ENCODE results near the gene ZSCAN31. TPM values are rescaled to one million over a fixed set of nuclear protein-coding genes. Genes with fewer than 3 reads are reported as not detected.
"Not testable (repeated sequence)": the region's sequence is repeated elsewhere in the genome, so short reads cannot be mapped to it uniquely, and the experiment has no call there.

The ZSCAN31 gene
- total and polyA plus RNA-seq, 9 donors: 12.1 to 40.1 (median 21.4) TPM

GRCh38 chr6:28326371-28326948, 9.5 kb downstream of the ZSCAN31 start:
- Histone ChIP-seq H3K27me3 (no peaks in the 10 kb centered on the region), H3K36me3 (no peaks in the 10 kb centered on the region), H3K4me1 (ENCODE audit: insufficient read depth) (no peaks in the 10 kb centered on the region), H3K9me3 (peaks cover 4 to 26% of the 10 kb centered on the region in 2 donors), H3K27ac (no peak overlapping the region), H3K4me3 (no peak overlapping the region)
- TF ChIP-seq POLR2A (IDR thresholded peaks at IDR 0.05) (no peak), CTCF (IDR thresholded peaks at IDR 0.05) (no peak), EP300 (IDR thresholded peaks at IDR 0.05) (no peak)
- no peak for DNase-seq
- intact Hi-C loops (cut with DNase I): loop anchor here in 1 of 4 donors (10.0 kb wide), 1 partner anchor 52 kb away; no protein-coding TSS in a partner anchor
- WGBS, 3 donors: 97 to 99% (median 98%) methylated on average over 7 of the region's 7 CpGs

GRCh38 chr6:28323813-28324424, 12.0 kb downstream of the ZSCAN31 start:
- no peaks in the 10 kb centered on the region for H3K27me3 ChIP-seq
- no peak overlapping the region for H3K4me3 ChIP-seq
- WGBS, 3 donors: 97 to 100% (median 98%) methylated on average over 1 of the region's 1 CpG
- H3K9me3 ChIP-seq: peaks cover 4 to 22% of the 10 kb centered on the region in 2 donors
- H3K4me1 ChIP-seq (ENCODE audit: insufficient read depth): no peaks in the 10 kb centered on the region
- intact Hi-C loops (cut with DNase I): loop anchor here in 2 of 4 donors (5.0 to 10.0 kb wide), 2 partner anchors 42 to 49 kb away; partner anchors contain the start of gene PGBD1 (in 1 of the 2)
- TF ChIP-seq CTCF (IDR thresholded peaks at IDR 0.05) (no peak), POLR2A (IDR thresholded peaks at IDR 0.05) (no peak), EP300 (IDR thresholded peaks at IDR 0.05) (no peak)
- H3K36me3 ChIP-seq: no peaks in the 10 kb centered on the region
- no peak overlapping the region for H3K27ac ChIP-seq
- DNase-seq: no peak

- no peak overlapping the region for H3K4me3 ChIP-seq
- intact Hi-C loops (cut with DNase I): loop anchor here in 2 of 4 donors (5.0 to 10.0 kb wide), 2 partner anchors 40 to 48 kb away; partner anchors contain the start of gene PGBD1 (in 1 of the 2)
- TF ChIP-seq CTCF (IDR thresholded peaks at IDR 0.05): no peak
- TF ChIP-seq POLR2A (IDR thresholded peaks at IDR 0.05): no peak
- TF ChIP-seq EP300 (IDR thresholded peaks at IDR 0.05): no peak
- H3K36me3 ChIP-seq: no peaks in the 10 kb centered on the region
- WGBS, 3 donors: 90 to 96% (median 94%) methylated on average over 3 of the region's 3 CpGs
- no peak for DNase-seq
- H3K4me1 ChIP-seq (ENCODE audit: insufficient read depth): no peaks in the 10 kb centered on the region
- H3K27me3 ChIP-seq: no peaks in the 10 kb centered on the region
- no peak overlapping the region for H3K27ac ChIP-seq
- H3K9me3 ChIP-seq: peaks cover 2 to 19% of the 10 kb centered on the region in 2 donors
Measured at GRCh38 chr6:28322661-28323060, 13.3 kb downstream of the ZSCAN31 start.

- H3K36me3 ChIP-seq; H3K9me3 ChIP-seq; intact Hi-C loops (cut with DNase I); H3K4me3 ChIP-seq; H3K27me3 ChIP-seq; H3K27ac ChIP-seq; H3K4me1 ChIP-seq (ENCODE audit: insufficient read depth); DNase-seq: not testable (repeated sequence)
- 91 to 96% (median 95%) methylated on average over 8 of the region's 8 CpGs for WGBS, 3 donors
Measured at GRCh38 chr6:28317866-28318265, 18.1 kb downstream of the ZSCAN31 start.

GRCh38 chr6:28315628-28316027, 20.3 kb downstream of the ZSCAN31 start:
- intact Hi-C loops (cut with DNase I): no loop called here
- Histone ChIP-seq H3K27me3 (no peaks in the 10 kb centered on the region), H3K4me1 (ENCODE audit: insufficient read depth) (no peaks in the 10 kb centered on the region), H3K27ac (no peak overlapping the region), H3K36me3 (no peaks in the 10 kb centered on the region), H3K9me3 (no peaks in the 10 kb centered on the region), H3K4me3 (no peak overlapping the region)
- TF ChIP-seq EP300 (IDR thresholded peaks at IDR 0.05): no peak
- TF ChIP-seq CTCF (IDR thresholded peaks at IDR 0.05): no peak
- no peak for TF ChIP-seq POLR2A (IDR thresholded peaks at IDR 0.05)
- no peak for DNase-seq
- 66 to 69% (median 67%) methylated on average over 3 of the region's 3 CpGs for WGBS, 3 donors

Measured in ovary (tissue), 9 donors.